Neutrophil (primary cell): Measurements from ENCODE around the gene SNRPA.
A peak's percentile ranks its signal among the peaks of the same experiment; 100 is the strongest.

Experiments used
- H3K27ac ChIP-seq: fragments of 200-600 bp; sonication (generic); 2 replicates; pipeline ENCODE4 v1.5.1; 2016; ENCODE audit warnings: mild to moderate bottlenecking, moderate library complexity
- H3K27me3 ChIP-seq: fragments of 200-600 bp; sonication (generic); 2 replicates; pipeline ENCODE4 v1.6.0; 2016; ENCODE audit warnings: mild to moderate bottlenecking
- H3K36me3 ChIP-seq: fragments of 200-600 bp; sonication (generic); 2 replicates; pipeline ENCODE4 v1.5.1; 2017
- H3K4me1 ChIP-seq, 2 experiments: fragments of 200-600 bp in 1 of 2; sonication (generic) in 1 of 2; 1 replicate in 1 of 2; 2 replicates in 1 of 2; pipeline versions ENCODE4 v1.5.1 to v1.6.1; 2013 to 2016; ENCODE audit warnings: low read depth in 1 of 2, low read length in 1 of 2, mild to moderate bottlenecking in 1 of 2, moderate library complexity in 1 of 2; ENCODE audit not compliant: control insufficient read depth in 1 of 2, insufficient read depth in 1 of 2
- H3K4me3 ChIP-seq, 2 experiments: fragments of 200-600 bp in 1 of 2; sonication (generic) in 1 of 2; 1 replicate in 1 of 2; 2 replicates in 1 of 2; pipeline ENCODE4 v1.5.1; 2013 to 2016; ENCODE audit warnings: low read depth in 1 of 2, low read length in 1 of 2, mild to moderate bottlenecking in 1 of 2, moderate library complexity in 1 of 2
- H3K9me3 ChIP-seq: fragments of 200-600 bp; sonication (generic); 2 replicates; pipeline ENCODE4 v1.5.1; 2016
- CTCF ChIP-seq: fragments of 200-600 bp; sonication (generic); IDR thresholded peaks from 2 replicates; pipeline ENCODE4 v1.5.1; 2016; ENCODE audit warnings: antibody characterized with exemption

Gene SNRPA

DNA sequence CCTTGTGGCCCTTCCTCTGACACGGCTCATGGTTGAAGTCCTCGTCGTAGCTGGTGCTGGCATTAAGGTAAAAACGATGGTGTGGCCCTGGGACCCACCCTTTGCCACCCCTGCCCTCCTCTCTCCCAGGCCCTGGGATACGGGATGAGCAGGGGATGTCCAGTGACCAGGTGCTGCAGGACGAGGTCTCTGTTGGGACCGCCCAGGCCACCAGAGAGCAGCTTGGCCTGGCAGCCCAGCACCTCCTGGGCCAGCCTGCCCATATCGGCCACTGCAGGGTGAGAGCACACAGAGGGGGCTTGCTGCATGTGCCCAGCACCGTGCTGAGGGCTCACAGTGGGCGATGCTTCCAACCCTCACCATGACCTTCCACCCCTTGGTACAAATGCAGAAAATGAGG lies 7.1 kb upstream of the SNRPA start:
- no peak for TF ChIP-seq CTCF
- H3K4me1 ChIP-seq = peaks cover 10 to 16% of the 10 kb centered on the region in 2 experiments
- peaks cover 35% of the 10 kb centered on the region for H3K36me3 ChIP-seq
- H3K27me3 ChIP-seq = no peaks in the 10 kb centered on the region
- H3K9me3 ChIP-seq = no peaks in the 10 kb centered on the region
- no peak overlapping the region for H3K4me3 ChIP-seq
- H3K27ac ChIP-seq = no peak overlapping the region

DNA sequence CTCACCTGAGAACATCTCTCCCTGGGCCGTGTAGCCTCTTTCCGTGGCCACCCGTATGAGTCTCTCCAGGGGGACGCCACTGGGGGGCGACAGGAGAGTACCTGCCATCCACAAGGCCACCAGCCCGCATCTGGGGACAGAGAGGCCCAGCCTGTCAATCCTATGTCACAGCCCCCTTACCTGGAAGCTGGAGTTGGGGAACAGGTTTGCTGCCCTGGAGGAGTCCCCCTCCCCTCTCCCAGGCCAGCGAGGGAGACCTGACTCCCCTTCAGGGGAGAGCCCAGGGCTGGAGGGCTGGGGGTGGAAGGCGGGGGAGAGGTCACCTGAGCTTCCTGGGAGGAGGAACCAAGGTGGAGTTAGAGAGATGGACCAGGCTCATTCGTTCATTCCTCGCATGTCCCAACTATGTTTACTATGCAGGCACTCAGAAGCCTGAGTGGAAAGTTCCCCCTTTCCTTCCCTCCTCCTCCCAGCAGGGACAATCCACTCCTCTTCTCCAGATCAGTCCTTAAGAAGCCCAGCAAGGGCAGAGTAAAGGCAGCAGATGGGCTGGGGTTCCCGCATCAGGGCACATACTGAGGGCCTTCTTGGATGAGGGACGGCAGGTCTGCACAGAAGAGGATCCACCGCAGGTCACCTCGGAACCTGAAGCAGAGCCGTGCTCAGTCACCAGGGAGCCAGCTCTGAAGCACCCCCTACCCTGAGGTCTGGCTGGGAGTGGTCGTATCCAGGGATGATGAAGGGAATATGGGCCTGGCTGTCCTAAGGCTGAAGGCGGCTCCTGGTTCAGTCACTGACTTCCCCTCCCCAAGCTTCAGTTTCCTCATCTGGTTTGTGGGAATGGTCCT lies 6.2 kb upstream of the SNRPA start:
- H3K27me3 ChIP-seq = no peaks in the 10 kb centered on the region
- no peaks in the 10 kb centered on the region for H3K9me3 ChIP-seq
- peaks cover 19 to 24% of the 10 kb centered on the region in 2 experiments for H3K4me1 ChIP-seq
- no peak overlapping the region for H3K4me3 ChIP-seq
- no peak for TF ChIP-seq CTCF
- H3K36me3 ChIP-seq = peaks cover 27% of the 10 kb centered on the region
- H3K27ac ChIP-seq = no peak overlapping the region

DNA sequence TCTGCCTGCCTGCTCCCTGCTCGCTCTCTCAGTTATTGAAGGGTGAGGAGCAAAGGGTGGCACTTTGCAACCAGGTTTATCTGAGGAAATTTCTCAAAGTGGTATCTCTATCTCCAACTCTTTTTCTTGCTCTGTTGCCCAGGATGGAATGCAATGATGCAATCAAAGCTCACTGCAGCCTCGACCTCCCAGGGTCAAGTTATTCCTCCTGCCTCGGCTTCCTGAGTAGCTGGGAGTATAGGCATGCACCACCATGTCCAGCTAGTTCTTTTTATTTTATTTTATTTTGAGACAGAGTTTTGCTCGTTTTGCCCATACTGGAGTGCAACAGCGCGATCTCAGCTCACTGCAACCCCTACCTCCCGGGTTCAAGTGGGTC lies 5.6 kb upstream of the SNRPA start:
- Histone ChIP-seq H3K27me3 (no peaks in the 10 kb centered on the region), H3K27ac (no peak overlapping the region), H3K4me3 (no peak overlapping the region), H3K4me1 (peaks cover 23 to 29% of the 10 kb centered on the region in 2 experiments), H3K9me3 (no peaks in the 10 kb centered on the region), H3K36me3 (peaks cover 21% of the 10 kb centered on the region)
- no peak for TF ChIP-seq CTCF

DNA sequence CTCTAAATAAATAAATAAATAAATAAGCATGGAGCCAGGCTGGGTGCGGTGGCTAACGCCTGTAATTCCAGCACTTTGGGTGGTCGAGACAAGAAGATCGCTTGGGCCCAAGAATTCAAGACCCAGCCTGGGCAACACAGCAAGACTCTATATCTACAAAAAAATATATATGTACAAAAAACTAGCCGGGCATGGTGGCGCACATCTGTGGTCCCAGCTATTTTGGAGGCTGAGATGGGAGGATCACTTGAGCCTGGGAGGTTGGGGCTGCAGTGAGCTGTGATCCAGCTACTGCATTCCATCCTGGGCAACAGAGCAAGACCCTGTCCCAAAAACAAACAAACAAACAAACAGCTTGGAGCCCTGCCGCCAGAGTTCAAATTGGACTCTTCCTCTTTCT lies 3.5 kb upstream of the SNRPA start:
- Histone ChIP-seq H3K27ac (peak overlapping the region; percentile 91), H3K27me3 (no peaks in the 10 kb centered on the region)

GRCh38 chr19:40750058-40750873 lies 737 bp upstream of the SNRPA start, which contains the start of gene ACTMAP:
TSS of gene ACTMAP (minus strand) at chr19:40750477. CDS start at chr19:40749803, 674 bp downstream.
- H3K36me3 ChIP-seq = no peaks in the 10 kb centered on the region
- H3K4me3 ChIP-seq = peak within 1 kb of the TSS; percentile 81 to 91
- H3K4me1 ChIP-seq = peaks cover 43 to 61% of the 10 kb centered on the region in 2 experiments

More for the DNA sequence above, 3.5 kb upstream of the SNRPA start:
- Histone ChIP-seq H3K36me3 (peaks cover 7% of the 10 kb centered on the region), H3K4me3 (no peak overlapping the region), H3K4me1 (peaks cover 34 to 44% of the 10 kb centered on the region in 2 experiments), H3K9me3 (no peaks in the 10 kb centered on the region)
- no peak for TF ChIP-seq CTCF

More at GRCh38 chr19:40750058-40750873, 737 bp upstream of the SNRPA start, which contains the start of gene ACTMAP:
- no peaks in the 10 kb centered on the region for H3K27me3 ChIP-seq
- TF ChIP-seq CTCF = peak; percentile 22
- H3K27ac ChIP-seq = peak within 1 kb of the TSS; percentile 91
- H3K9me3 ChIP-seq = no peaks in the 10 kb centered on the region
